Gastroesophageal sphincter (tissue), 3 donors: ENCODE measurements around the gene CCT7.

Source experiments
- CTCF ChIP-seq, 4 experiments: fragments of 200-600 bp in 2 of 4; fragments of 450-650 bp in 2 of 4; sonication (generic) in 1 of 4; IDR thresholded peaks; one replicate each; pipeline ENCODE4 v1.5.1; 2017 to 2019; ENCODE audit warnings: antibody characterized with exemption in 4 of 4, mild to moderate bottlenecking in 2 of 4, moderate library complexity in 2 of 4
- EP300 ChIP-seq: sonication (generic); formaldehyde crosslinking; IDR thresholded peaks from one replicate; pipeline ENCODE4 v1.6.1; 2017; ENCODE audit warnings: antibody characterized with exemption, mild to moderate bottlenecking
- POLR2AphosphoS5 ChIP-seq: sonication (generic); formaldehyde crosslinking; IDR thresholded peaks from one replicate; pipeline ENCODE4 v1.6.1; 2017; ENCODE audit warnings: antibody characterized with exemption

- no peak for TF ChIP-seq CTCF (IDR thresholded peaks at IDR 0.05)
- no peak for TF ChIP-seq POLR2AphosphoS5
- no peak for TF ChIP-seq EP300
These were observed 22.5 kb downstream of the CCT7 start for GRCh38 chr2:73256618-73256922.
